Parietal lobe (tissue), 1 donor: Measurements from ENCODE around the gene MON1B. TPM values are rescaled to one million over a fixed set of nuclear protein-coding genes. Genes with fewer than 3 reads are reported as not detected.

Experiments used
- total RNA-seq: library from RNA; depleted of rRNA; stranded (reverse); fragments of >200 nt; gene quantifications from one replicate; pipeline ENCODE4 v1.2.3, GENCODE V29; 2014

The MON1B gene
- total RNA-seq, result 11.0 TPM

DNA sequence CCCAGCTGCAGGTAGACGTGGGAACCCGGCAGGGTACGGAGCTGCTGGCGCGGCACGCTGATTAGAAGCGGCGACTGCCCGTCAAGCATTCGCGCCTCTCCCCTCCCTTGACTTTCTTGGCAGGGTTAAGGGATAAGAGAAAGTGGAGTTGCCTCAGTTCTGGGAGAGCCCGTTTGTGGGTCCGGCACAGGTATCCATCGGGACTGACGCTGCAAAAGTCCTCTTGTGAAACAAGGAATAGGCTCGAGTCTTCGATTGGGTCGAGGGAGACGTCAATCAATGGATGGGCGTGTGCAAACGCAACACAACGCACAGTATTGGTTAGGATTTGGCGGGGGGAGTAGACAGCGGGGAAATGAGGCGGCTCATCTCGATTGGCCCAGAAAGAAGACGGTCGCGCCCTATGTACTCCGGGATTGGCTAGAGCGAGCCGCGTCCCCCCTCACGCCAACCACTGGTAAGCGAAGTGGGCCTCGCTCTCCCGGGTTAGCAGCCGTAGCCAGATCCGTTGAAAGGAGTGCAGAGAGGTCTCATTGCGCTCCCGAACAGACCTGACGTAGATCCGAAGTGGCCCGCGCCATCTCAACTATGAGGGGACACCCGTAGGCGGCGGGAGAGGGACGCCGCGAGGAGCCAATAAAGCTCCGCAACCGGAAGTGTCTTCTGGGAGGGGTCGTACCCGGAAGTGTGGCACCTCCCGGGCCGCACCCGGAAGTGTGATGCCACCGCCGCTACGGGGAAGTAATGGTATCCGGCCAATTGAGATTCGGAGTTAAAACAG lies at the start of gene MON1B:
Gene MON1B (plus strand): TSS at position 713 of the 781 bp plus-strand sequence. CDS start 296 bp downstream, outside the sequence.

GRCh38 chr16:77199211-77199610 lies 8.2 kb downstream of the MON1B start, which contains the start of gene SYCE1L:
TSS of gene SYCE1L (plus strand) at chr16:77199408. CDS start at chr16:77199452, 44 bp downstream.

Other genes with a start within 250 kb of the MON1B start
- 2.8 TPM for gene SYCE1L, start 8.2 kb downstream of the MON1B start, total RNA-seq
- gene ADAMTS18, start 243.8 kb downstream of the MON1B start, total RNA-seq, result 0.94 TPM